Astrocyte (in vitro differentiated cells and primary cell): ENCODE data around the gene ASB7. TPM values are rescaled to one million over a fixed set of nuclear protein-coding genes. Genes with fewer than 3 reads are reported as not detected.

Source experiments
- DNase-seq: peaks from one replicate; pipeline ENCODE4 v3.0.0-alpha.2; 2010; ENCODE audit warnings: low read depth
- FAIRE-seq: peaks from 2 replicates; lab custom pipeline; 2011; peaks lifted over from hg19 to GRCh38; lab: Jason Lieb, UNC
- H2AFZ ChIP-seq: 2 replicates; pipeline ENCODE4 v1.6.0; 2012; ENCODE audit warnings: low read depth, low read length, inconsistent platforms
- H3K27ac ChIP-seq: 2 replicates; pipeline ENCODE4 v1.5.1; 2011; ENCODE audit warnings: low read depth, low read length, inconsistent platforms
- H3K27me3 ChIP-seq: 2 replicates; pipeline ENCODE4 v1.6.0; 2011; ENCODE audit warnings: low read length, inconsistent platforms; ENCODE audit not compliant: insufficient read depth
- H3K36me3 ChIP-seq: 2 replicates; pipeline ENCODE4 v1.5.1; 2011; ENCODE audit warnings: low read length, inconsistent platforms; ENCODE audit not compliant: insufficient read depth
- H3K4me1 ChIP-seq: 2 replicates; pipeline ENCODE4 v1.5.1; 2011; ENCODE audit warnings: low read length, inconsistent platforms; ENCODE audit not compliant: insufficient read depth
- H3K4me2 ChIP-seq: 2 replicates; pipeline ENCODE4 v1.6.0; 2012; ENCODE audit warnings: low read length, inconsistent platforms
- H3K4me3 ChIP-seq: 2 replicates; pipeline ENCODE4 v1.5.1; 2011; ENCODE audit warnings: low read depth, mild to moderate bottlenecking, low read length, inconsistent platforms; ENCODE audit not compliant: insufficient read depth
- H3K79me2 ChIP-seq: 2 replicates; pipeline ENCODE4 v1.6.0; 2012; ENCODE audit warnings: mild to moderate bottlenecking, low read length, inconsistent platforms; ENCODE audit not compliant: insufficient read depth
- H3K9ac ChIP-seq: 2 replicates; pipeline ENCODE4 v1.6.0; 2012; ENCODE audit warnings: mild to moderate bottlenecking, low read length, inconsistent platforms
- H3K9me3 ChIP-seq: 2 replicates; pipeline ENCODE4 v1.5.1; 2012; ENCODE audit warnings: low read depth, mild to moderate bottlenecking, low read length, inconsistent platforms; ENCODE audit not compliant: insufficient read depth
- H4K20me1 ChIP-seq: 2 replicates; pipeline ENCODE4 v1.6.0; 2012; ENCODE audit warnings: low read length, inconsistent platforms; ENCODE audit not compliant: insufficient read depth
- H3K27ac Mint-ChIP-seq: one replicate; pipeline ENCODE4 v1.8.0; 2021; ENCODE audit warnings: mild to moderate bottlenecking, mixed read lengths; ENCODE audit not compliant: unreplicated experiment
- H3K27me3 Mint-ChIP-seq: one replicate; pipeline ENCODE4 v1.8.0; 2021; ENCODE audit warnings: low read depth, mixed read lengths; ENCODE audit not compliant: unreplicated experiment
- H3K36me3 Mint-ChIP-seq: one replicate; pipeline ENCODE4 v1.8.0; 2021; ENCODE audit warnings: low read depth, mixed read lengths; ENCODE audit not compliant: unreplicated experiment
- H3K4me1 Mint-ChIP-seq: one replicate; pipeline ENCODE4 v1.8.0; 2021; ENCODE audit warnings: low read depth, mixed read lengths; ENCODE audit not compliant: unreplicated experiment
- H3K4me3 Mint-ChIP-seq: one replicate; pipeline ENCODE4 v1.8.0; 2021; ENCODE audit warnings: mild to moderate bottlenecking, moderate library complexity, mixed read lengths; ENCODE audit not compliant: unreplicated experiment
- H3K9me3 Mint-ChIP-seq: one replicate; pipeline ENCODE4 v1.8.0; 2021; ENCODE audit warnings: mild to moderate bottlenecking, mixed read lengths; ENCODE audit not compliant: unreplicated experiment
- CTCF ChIP-seq: IDR thresholded peaks from 2 replicates; pipeline ENCODE4 v1.5.1; 2011; ENCODE audit warnings: low read depth, mild to moderate bottlenecking, inconsistent platforms, low read length, moderate library complexity; ENCODE audit not compliant: insufficient read depth
- EZH2 ChIP-seq: IDR thresholded peaks from 2 replicates; pipeline ENCODE4 v1.6.1; 2012; ENCODE audit warnings: mild to moderate bottlenecking, low read length, inconsistent platforms; ENCODE audit not compliant: insufficient read depth
- total RNA-seq: library from RNA; stranded (reverse); gene quantifications from 2 replicates; pipeline ENCODE4 v1.2.1, GENCODE V29; 2021

Gene ASB7
- total RNA-seq, 1 donor from 2014 or later: 14.4 TPM

DNA sequence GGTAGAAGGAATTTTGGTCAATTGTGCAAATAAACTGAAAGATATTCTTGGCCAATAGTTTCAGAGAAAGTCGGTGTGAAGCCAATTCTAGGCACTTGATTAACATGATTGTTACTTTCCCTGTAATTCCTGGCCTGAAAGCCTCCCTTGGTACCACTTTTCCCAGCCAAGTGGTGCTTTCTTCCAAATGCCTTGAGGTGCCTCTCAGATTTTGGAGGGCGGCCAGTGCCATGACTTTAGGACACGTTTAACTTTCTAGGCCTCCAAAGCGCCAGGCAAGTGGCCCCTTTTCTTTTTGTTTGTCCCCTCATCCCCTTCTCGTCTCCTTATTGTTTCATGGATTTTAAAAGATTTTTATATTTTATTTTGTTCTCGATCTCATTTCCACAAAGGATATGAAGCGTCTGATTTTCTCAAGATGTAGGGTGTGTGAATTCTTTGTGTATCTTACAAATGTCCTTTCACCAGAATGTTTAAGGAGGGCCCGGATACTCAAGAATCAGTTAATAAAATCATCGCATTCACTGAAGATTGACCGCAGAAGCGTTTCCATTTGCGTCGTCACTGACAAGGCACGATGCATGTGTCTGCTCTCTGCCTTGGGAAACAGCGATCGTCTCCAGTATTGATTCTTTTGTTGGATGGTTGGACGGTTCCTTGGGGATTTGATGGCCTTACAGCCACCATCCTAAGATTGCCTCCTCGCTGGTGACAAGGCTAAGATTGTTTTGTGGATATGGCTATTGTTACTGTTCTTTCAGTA lies 87.8 kb downstream of the ASB7 start:
- Mint-ChIP-seq H3K27ac (no peak overlapping the region), H3K9me3 (peaks cover 3% of the 10 kb centered on the region), H3K4me1 (peaks cover 9% of the 10 kb centered on the region), H3K27me3 (peaks cover 30% of the 10 kb centered on the region), H3K4me3 (no peak overlapping the region), H3K36me3 (peaks cover 2% of the 10 kb centered on the region)
- DNase-seq (no peak), FAIRE-seq (no peak)
- TF ChIP-seq EZH2 (no peak), CTCF (no peak)
- peaks cover 33% of the 10 kb centered on the region for H3K4me1 ChIP-seq
- H3K9me3 ChIP-seq: no peaks in the 10 kb centered on the region
- no peaks in the 10 kb centered on the region for H3K79me2 ChIP-seq
- no peaks in the 10 kb centered on the region for H3K36me3 ChIP-seq
- H4K20me1 ChIP-seq: no peaks in the 10 kb centered on the region
- no peak overlapping the region for H3K4me2 ChIP-seq
- no peaks in the 10 kb centered on the region for H3K27me3 ChIP-seq
- H2AFZ ChIP-seq: no peak overlapping the region
- no peak overlapping the region for H3K27ac ChIP-seq
- H3K4me3 ChIP-seq: no peak overlapping the region
- no peak overlapping the region for H3K9ac ChIP-seq

DNA sequence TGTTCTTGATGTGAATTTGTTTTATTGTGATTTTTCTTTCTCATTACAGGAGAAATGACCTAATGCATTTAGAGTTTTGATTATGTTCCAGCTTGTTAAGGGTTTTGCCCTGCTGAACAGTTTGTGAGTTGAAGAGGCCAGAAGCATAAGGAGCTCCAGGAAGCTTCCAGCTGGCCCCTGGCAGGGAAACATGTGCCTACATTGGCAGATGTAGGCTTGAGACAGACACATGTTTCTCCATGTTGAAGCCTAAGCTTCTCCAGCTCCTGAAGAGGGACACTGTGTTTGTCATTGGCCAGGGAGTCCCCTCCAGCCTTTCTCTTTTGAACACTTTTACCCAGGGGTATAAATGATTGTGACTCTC lies 88.4 kb downstream of the ASB7 start:
- no peaks in the 10 kb centered on the region for H3K79me2 ChIP-seq
- H3K9ac ChIP-seq: no peak overlapping the region
- Mint-ChIP-seq H3K36me3 (peaks cover 2% of the 10 kb centered on the region), H3K4me3 (no peak overlapping the region), H3K27ac (no peak overlapping the region), H3K4me1 (peaks cover 9% of the 10 kb centered on the region), H3K9me3 (peaks cover 3% of the 10 kb centered on the region), H3K27me3 (peaks cover 30% of the 10 kb centered on the region)
- peaks cover 33% of the 10 kb centered on the region for H3K4me1 ChIP-seq
- no peaks in the 10 kb centered on the region for H3K36me3 ChIP-seq
- no peak overlapping the region for H2AFZ ChIP-seq
- no peaks in the 10 kb centered on the region for H3K9me3 ChIP-seq
- FAIRE-seq (no peak), DNase-seq (no peak)
- no peak overlapping the region for H3K4me3 ChIP-seq
- no peak overlapping the region for H3K27ac ChIP-seq
- TF ChIP-seq EZH2 (no peak), CTCF (no peak)
- H3K4me2 ChIP-seq: no peak overlapping the region
- no peaks in the 10 kb centered on the region for H3K27me3 ChIP-seq
- no peaks in the 10 kb centered on the region for H4K20me1 ChIP-seq

GRCh38 chr15:100691321-100691720 lies 88.9 kb downstream of the ASB7 start:
- no peak for DNase-seq
- Mint-ChIP-seq H3K9me3 (peaks cover 3% of the 10 kb centered on the region), H3K27me3 (peaks cover 30% of the 10 kb centered on the region), H3K36me3 (peaks cover 2% of the 10 kb centered on the region), H3K27ac (no peak overlapping the region), H3K4me3 (no peak overlapping the region), H3K4me1 (peaks cover 9% of the 10 kb centered on the region)
- no peaks in the 10 kb centered on the region for H4K20me1 ChIP-seq
- no peaks in the 10 kb centered on the region for H3K79me2 ChIP-seq
- H3K27ac ChIP-seq: no peak overlapping the region
- no peak overlapping the region for H3K4me3 ChIP-seq
- H3K9me3 ChIP-seq: no peaks in the 10 kb centered on the region
- no peaks in the 10 kb centered on the region for H3K36me3 ChIP-seq
- H3K27me3 ChIP-seq: no peaks in the 10 kb centered on the region
- FAIRE-seq: no peak
- H3K4me1 ChIP-seq: peaks cover 27% of the 10 kb centered on the region
- TF ChIP-seq EZH2: no peak
- no peak for TF ChIP-seq CTCF
- no peak overlapping the region for H3K4me2 ChIP-seq
- H2AFZ ChIP-seq: no peak overlapping the region
- H3K9ac ChIP-seq: no peak overlapping the region
